Measurements from ENCODE around the gene GREM2. TPM values are rescaled to one million over a fixed set of nuclear protein-coding genes. Genes with fewer than 3 reads are reported as not detected.
A peak's percentile ranks its signal among the peaks of the same experiment; 100 is the strongest.

GREM2 gene
- total and polyA plus RNA-seq, 2 experiments from 2014 or later, result 0.18 to 0.21 TPM

GRCh38 chr1:240528591-240528990, 83.4 kb downstream of the GREM2 start (continued):
- TF ChIP-seq EZH2phosphoT487 (IDR thresholded peaks at IDR 0.05; ENCODE audit: unreplicated experiment), result no peak
- TF ChIP-seq NANOG (IDR thresholded peaks at IDR 0.05; ENCODE audit: borderline replicate concordance), result no peak
- no peak for TF ChIP-seq STAT1 (IDR thresholded peaks at IDR 0.05; ENCODE audit: unreplicated experiment)
- no peak for TF ChIP-seq JUNB (IDR thresholded peaks at IDR 0.05; ENCODE audit: unreplicated experiment)
- TF ChIP-seq REST (IDR thresholded peaks at IDR 0.05; ENCODE audit: unreplicated experiment), result no peak

- H3K4me2 ChIP-seq, result no peak overlapping the region
- ATAC-seq, result no peak
- H3K4me1 Mint-ChIP-seq, result peaks cover 10% of the 10 kb centered on the region
- no peak overlapping the region for H3K4me3 Mint-ChIP-seq
- no peaks in the 10 kb centered on the region for H3K4me1 ChIP-seq (ENCODE audit: insufficient read depth)
- H3K27ac Mint-ChIP-seq, result no peak overlapping the region
- no peaks in the 10 kb centered on the region for H4K20me1 ChIP-seq (replicated peaks; ENCODE audit: insufficient read depth)
- H3K9me2 ChIP-seq (ENCODE audit: insufficient read depth), result no peaks in the 10 kb centered on the region
- no peak overlapping the region for H3K27ac ChIP-seq (ENCODE audit: low read depth)
- no peak overlapping the region for H3K4me3 ChIP-seq
- no peak for DNase-seq (ENCODE audit: low spot score)
- H3K36me3 Mint-ChIP-seq (ENCODE audit: low read depth), result no peaks in the 10 kb centered on the region
- no peaks in the 10 kb centered on the region for H3F3A ChIP-seq (replicated peaks; ENCODE audit: low read depth)
- H3K27me3 ChIP-seq (ENCODE audit: insufficient read depth), result no peaks in the 10 kb centered on the region
- H3K36me3 ChIP-seq (ENCODE audit: insufficient read depth), result no peaks in the 10 kb centered on the region
- H3K9me3 Mint-ChIP-seq, result no peaks in the 10 kb centered on the region
- no peak overlapping the region for H2AFZ ChIP-seq
- TF ChIP-seq REST (IDR thresholded peaks at IDR 0.05; ENCODE audit: unreplicated experiment), result no peak
- TF ChIP-seq JUNB (IDR thresholded peaks at IDR 0.05; ENCODE audit: unreplicated experiment), result no peak
- no peaks in the 10 kb centered on the region for H3K79me2 ChIP-seq (replicated peaks; ENCODE audit: insufficient read depth)
- H3K27me3 Mint-ChIP-seq (ENCODE audit: insufficient read depth, low read depth, poor library complexity), result no peaks in the 10 kb centered on the region
Observed at GRCh38 chr1:240527086-240527485, 84.9 kb downstream of the GREM2 start.

GRCh38 chr1:240526312-240526711, 85.6 kb downstream of the GREM2 start:
- H3K4me3 ChIP-seq, result no peak overlapping the region
- H3K9me2 ChIP-seq (ENCODE audit: insufficient read depth), result no peaks in the 10 kb centered on the region
- H3K27ac Mint-ChIP-seq, result no peak overlapping the region
- H3K36me3 ChIP-seq (ENCODE audit: insufficient read depth), result no peaks in the 10 kb centered on the region
- H3K27me3 Mint-ChIP-seq (ENCODE audit: insufficient read depth, low read depth, poor library complexity), result no peaks in the 10 kb centered on the region
- H3K27me3 ChIP-seq (ENCODE audit: insufficient read depth), result no peaks in the 10 kb centered on the region
- no peaks in the 10 kb centered on the region for H4K20me1 ChIP-seq (replicated peaks; ENCODE audit: insufficient read depth)
- no peaks in the 10 kb centered on the region for H3F3A ChIP-seq (replicated peaks; ENCODE audit: low read depth)
- DNase-seq (ENCODE audit: low spot score), result peak; percentile 21
- H3K4me1 Mint-ChIP-seq, result peaks cover 10% of the 10 kb centered on the region
- H3K79me2 ChIP-seq (replicated peaks; ENCODE audit: insufficient read depth), result no peaks in the 10 kb centered on the region
- no peak overlapping the region for H2AFZ ChIP-seq
- no peaks in the 10 kb centered on the region for H3K36me3 Mint-ChIP-seq (ENCODE audit: low read depth)
- H3K4me3 Mint-ChIP-seq, result no peak overlapping the region
- ATAC-seq, result peak; percentile 80
- no peaks in the 10 kb centered on the region for H3K9me3 Mint-ChIP-seq
- no peak overlapping the region for H3K4me2 ChIP-seq
- H3K27ac ChIP-seq (ENCODE audit: low read depth), result no peak overlapping the region
- TF ChIP-seq ZNF331 (CRISPR knock-in tag; IDR thresholded peaks at IDR 0.05; ENCODE audit: low read depth) (no peak), STAT1 (IDR thresholded peaks at IDR 0.05; ENCODE audit: unreplicated experiment) (no peak), EZH2phosphoT487 (IDR thresholded peaks at IDR 0.05; ENCODE audit: unreplicated experiment) (no peak)
- peaks cover 4% of the 10 kb centered on the region for H3K4me1 ChIP-seq (ENCODE audit: insufficient read depth)
